RWPE1 (cell line): Measurements from ENCODE around the gene PLEKHB2.
"Not testable (repeated sequence)": the region's sequence is repeated elsewhere in the genome, so short reads cannot be mapped to it uniquely, and the experiment has no call there.

Experiments
- CTCF ChIA-PET: fragments of 350-600 bp; sonication (Branson Sonifier 250); formaldehyde crosslinking; extraction: SDS; loops from one replicate; lab custom pipeline; 2021; lab: Yijun Ruan, JAX
- POLR2A ChIA-PET: fragments of 400-600 bp; formaldehyde crosslinking; extraction: SDS; loops from one replicate; lab custom pipeline; 2020; ENCODE audit warnings: antibody characterized with exemption; ENCODE audit not compliant: low non-redundant PET; lab: Yijun Ruan, JAX
- DNase-seq: peaks from one replicate; pipeline ENCODE4 v3.0.0; 2012; ENCODE audit warnings: low spot score
- H3K27ac ChIP-seq: fragments of 450-650 bp; 2 replicates; pipeline ENCODE4 v1.5.1; 2017
- CTCF ChIP-seq: fragments of 450-650 bp; conservative IDR thresholded peaks from 2 replicates; pipeline ENCODE4 v1.5.1; 2017; ENCODE audit warnings: low read depth, mild to moderate bottlenecking

PLEKHB2 gene

DNA sequence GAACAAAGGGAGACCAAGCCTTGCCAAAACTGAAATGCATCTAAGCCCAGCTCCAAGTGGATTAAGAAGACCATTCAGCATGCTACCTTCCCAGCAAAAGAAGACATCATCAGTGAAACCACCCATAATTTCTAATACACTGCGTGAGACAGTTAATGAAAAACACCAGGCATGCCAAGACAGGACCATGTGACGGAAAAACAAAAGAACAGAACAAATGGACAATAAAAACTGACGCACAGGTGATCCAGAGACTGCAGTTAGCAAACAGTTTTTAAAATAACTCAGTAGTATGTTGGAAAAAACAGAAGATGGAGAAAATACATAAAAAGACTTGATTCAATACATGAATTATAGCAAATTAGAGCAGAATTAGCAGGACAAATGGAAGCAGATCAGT lies 27.2 kb upstream of the PLEKHB2 start:
- DNase-seq = no peak
- ChIA-PET POLR2A (no interaction called here), CTCF (no interaction called here)
- TF ChIP-seq CTCF = no peak
- no peak overlapping the region for H3K27ac ChIP-seq

DNA sequence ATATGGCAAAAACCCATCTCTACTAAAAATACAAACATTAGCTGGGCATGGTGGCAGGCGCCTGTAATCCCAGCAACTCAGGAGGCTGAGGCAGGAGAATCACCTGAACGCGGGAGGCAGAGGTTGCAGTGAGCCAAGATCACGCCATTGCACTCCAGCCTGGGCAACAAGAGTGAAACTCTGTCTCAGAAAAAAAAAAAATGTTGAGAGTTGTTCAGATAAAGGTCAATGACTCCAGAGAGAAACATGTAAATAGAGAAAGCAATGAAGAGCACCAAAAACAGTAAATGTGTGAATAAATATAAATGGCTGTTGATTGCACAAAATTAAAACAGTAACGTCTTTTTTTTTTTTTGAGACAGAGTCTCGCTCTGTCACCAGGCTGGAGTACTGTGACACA lies 25.2 kb upstream of the PLEKHB2 start:
- CTCF ChIA-PET, POLR2A ChIA-PET, DNase-seq: not testable (repeated sequence)

DNA sequence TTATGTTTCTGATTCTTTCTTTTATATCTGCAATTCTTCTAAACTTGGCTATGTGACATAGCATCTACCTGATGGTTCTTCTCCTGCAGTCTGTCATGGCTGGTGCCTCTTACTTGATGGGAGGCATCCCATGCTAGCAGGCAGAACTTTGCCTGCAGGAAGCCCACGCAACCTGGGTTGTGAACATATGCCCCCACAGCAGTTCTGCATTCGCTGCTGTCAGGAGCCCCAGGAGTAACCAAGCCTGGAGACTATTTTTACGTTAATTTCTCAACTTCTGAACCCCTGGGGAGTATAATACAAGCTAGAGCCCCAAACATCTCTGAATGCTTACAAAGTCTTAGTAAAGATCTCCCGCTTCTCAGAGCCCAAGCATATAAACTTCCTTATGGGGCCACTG lies 23.9 kb upstream of the PLEKHB2 start:
- POLR2A ChIA-PET = no interaction called here
- DNase-seq = no peak
- no peak overlapping the region for H3K27ac ChIP-seq
- CTCF ChIA-PET = no interaction called here
- no peak for TF ChIP-seq CTCF

More for the DNA sequence above, 25.2 kb upstream of the PLEKHB2 start:
- H3K27ac ChIP-seq = not testable (repeated sequence)

GRCh38 chr2:131085646-131086045 lies 19.5 kb upstream of the PLEKHB2 start:
- TF ChIP-seq CTCF = no peak

GRCh38 chr2:131092458-131093005 lies 12.6 kb upstream of the PLEKHB2 start:
- DNase-seq = no peak
- peak overlapping the region; percentile 88 for H3K27ac ChIP-seq
- ChIA-PET POLR2A (no interaction called here), CTCF (interaction anchor here (0.6 to 0.9 kb wide), 2 partner anchors 11 to 40 kb away, joined by 3 to 4 read pairs; no protein-coding TSS in a partner anchor)
- TF ChIP-seq CTCF = no peak

More at GRCh38 chr2:131085646-131086045, 19.5 kb upstream of the PLEKHB2 start:
- H3K27ac ChIP-seq = no peak overlapping the region
- DNase-seq = no peak
- ChIA-PET POLR2A (interaction anchor here (0.6 kb wide), 1 partner anchor 420 kb away, joined by 6 read pairs; no protein-coding TSS in a partner anchor), CTCF (no interaction called here)

DNA sequence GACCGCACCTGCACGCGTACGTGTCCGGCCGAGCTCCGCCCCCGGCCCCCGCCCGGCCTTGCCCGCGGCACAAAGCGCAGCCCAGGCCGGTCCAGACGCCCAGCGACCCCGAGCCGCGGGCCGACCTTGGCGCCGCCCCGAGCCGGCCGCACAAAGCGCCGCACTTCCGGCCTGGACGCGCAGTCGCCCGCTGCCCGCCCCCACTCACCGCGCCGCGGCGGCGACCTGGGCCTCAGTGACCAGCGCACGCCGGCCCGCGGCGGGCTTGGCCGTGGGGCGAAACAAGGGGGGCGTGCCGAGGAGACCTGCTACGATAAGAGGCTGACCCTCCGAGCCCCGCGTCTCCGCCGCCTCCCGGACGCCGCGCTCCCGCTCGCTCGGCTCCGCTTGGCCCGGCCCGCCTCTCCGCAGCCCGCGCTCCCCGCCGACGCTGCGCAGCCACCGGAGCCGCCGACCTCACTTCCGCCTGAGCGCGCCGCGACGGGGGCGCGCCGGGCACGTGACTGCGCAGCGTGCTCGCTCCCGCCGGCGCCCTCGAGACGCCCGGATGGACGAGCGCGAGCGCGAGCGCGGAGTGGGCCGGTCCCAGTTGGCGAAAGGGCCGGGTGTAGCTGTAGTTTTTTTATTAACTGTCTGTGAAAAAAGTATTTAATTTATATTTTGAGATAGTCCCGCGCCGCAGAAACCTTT lies 12.0 kb upstream of the PLEKHB2 start, which contains the start of gene FAM168B:
FAM168B (minus strand) TSS at position 455 of the 690 bp plus-strand sequence. CDS start 10,814 bp downstream, outside the sequence.
- ChIA-PET POLR2A (no interaction called here), CTCF (interaction anchor here (0.7 to 0.9 kb wide), 2 partner anchors 10 to 14 kb away, joined by 3 to 4 read pairs; no protein-coding TSS in a partner anchor)
- TF ChIP-seq CTCF = no peak
- peak within 1 kb of the TSS; percentile 88 for H3K27ac ChIP-seq
- peak; percentile 82 for DNase-seq
